ENCODE measurements around the gene HTR3B. TPM values are rescaled to one million over a fixed set of nuclear protein-coding genes. Genes with fewer than 3 reads are reported as not detected.

The HTR3B gene
- total RNA-seq, 2 donors from 2014 or later = not detected

- DNase-seq (ENCODE audit: low spot score) (no peak), ATAC-seq (ENCODE audit: insufficient number of reproducible peaks, low FRiP score, low read depth) (no peak)
- Histone ChIP-seq H3K9me3 (no peaks in the 10 kb centered on the region), H3K27ac (peak overlapping the region in 1 of 2 donors; percentile 6), H3K4me3 (peak overlapping the region; percentile 78), H3K27me3 (replicated peaks; ENCODE audit: insufficient read depth) (no peaks in the 10 kb centered on the region), H3K36me3 (no peaks in the 10 kb centered on the region), H3K4me1 (ENCODE audit: control insufficient read depth in 1 of 2, low read depth in 2 of 2) (peaks cover 5 to 39% of the 10 kb centered on the region in 2 donors)
- TF ChIP-seq CTCF (IDR thresholded peaks at IDR 0.05) = no peak
Observed at GRCh38 chr11:113873236-113873626, 31.4 kb upstream of the HTR3B start.

DNA sequence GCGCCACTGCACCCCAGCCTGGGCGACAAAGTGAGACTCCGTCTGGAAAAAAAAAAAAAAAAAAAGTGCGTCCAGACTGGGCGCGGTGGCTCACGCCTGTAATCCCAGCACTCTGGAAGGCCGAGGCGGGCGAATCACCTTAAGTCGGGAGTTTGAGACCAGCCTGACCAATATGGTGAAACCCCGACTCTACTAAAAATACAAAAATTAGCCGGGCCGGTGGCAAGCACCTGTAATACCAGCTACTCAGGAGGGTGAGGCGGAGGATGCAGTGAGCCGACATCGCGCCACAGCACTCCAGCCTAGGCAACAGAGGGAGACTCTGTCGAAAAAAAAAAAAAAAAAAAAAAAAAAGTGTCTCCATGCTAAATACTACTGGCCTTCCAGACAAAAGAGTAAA, 30.5 kb upstream of the HTR3B start:
- no peak for DNase-seq (ENCODE audit: low spot score)
- H3K4me1 ChIP-seq (ENCODE audit: control insufficient read depth in 1 of 2, low read depth in 2 of 2) = peaks cover 5 to 39% of the 10 kb centered on the region in 2 donors
- no peak for ATAC-seq (ENCODE audit: insufficient number of reproducible peaks, low FRiP score, low read depth)
- peak overlapping the region; percentile 78 for H3K4me3 ChIP-seq
- no peak for TF ChIP-seq CTCF (IDR thresholded peaks at IDR 0.05)
- no peaks in the 10 kb centered on the region for H3K9me3 ChIP-seq
- H3K27me3 ChIP-seq (replicated peaks; ENCODE audit: insufficient read depth) = no peaks in the 10 kb centered on the region
- no peaks in the 10 kb centered on the region for H3K36me3 ChIP-seq
- no peak overlapping the region for H3K27ac ChIP-seq

DNA sequence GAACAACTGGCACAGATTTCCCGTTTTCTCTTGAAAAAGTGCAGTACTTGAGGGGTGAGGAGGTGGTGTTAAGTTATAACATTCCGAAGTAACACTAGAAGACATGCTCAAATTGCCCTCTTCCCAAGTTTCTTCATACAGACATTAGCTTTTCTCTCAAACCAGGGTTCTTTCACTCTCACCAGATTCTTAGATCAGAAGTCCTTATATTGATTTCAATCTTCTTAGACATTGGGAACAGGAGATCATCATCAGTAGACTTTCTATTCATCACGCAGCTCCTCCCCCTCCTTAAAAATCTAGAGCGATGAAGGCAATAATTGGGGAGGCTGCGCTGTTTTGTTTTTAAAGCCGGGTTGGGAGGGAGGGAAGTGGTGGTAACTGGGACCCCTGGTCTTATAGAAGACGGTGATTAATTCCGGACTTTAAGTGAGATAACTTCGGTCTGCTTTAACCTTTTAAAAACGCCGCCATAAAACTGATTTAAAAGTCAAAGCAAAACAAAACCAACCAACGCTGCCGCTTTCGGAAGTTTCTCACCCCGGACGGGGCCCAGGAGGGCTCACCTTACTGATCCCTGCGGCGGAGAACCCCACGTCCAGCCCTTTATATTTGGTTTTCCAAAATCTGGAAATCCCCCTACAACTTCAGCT, 29.9 kb upstream of the HTR3B start:
- Histone ChIP-seq H3K36me3 (no peaks in the 10 kb centered on the region), H3K4me1 (ENCODE audit: control insufficient read depth in 1 of 2, low read depth in 2 of 2) (peaks cover 5 to 39% of the 10 kb centered on the region in 2 donors), H3K27me3 (replicated peaks; ENCODE audit: insufficient read depth) (no peaks in the 10 kb centered on the region), H3K4me3 (peak overlapping the region; percentile 78), H3K27ac (peak overlapping the region in 1 of 2 donors; percentile 46), H3K9me3 (no peaks in the 10 kb centered on the region)
- no peak for DNase-seq (ENCODE audit: low spot score)
- peak; percentile 1 for ATAC-seq (ENCODE audit: insufficient number of reproducible peaks, low FRiP score, low read depth)
- no peak for TF ChIP-seq CTCF (IDR thresholded peaks at IDR 0.05)

GRCh38 chr11:113875234-113876073, 29.1 kb upstream of the HTR3B start, which contains the start of gene USP28:
Gene USP28 (minus strand): TSS chr11:113875572. CDS start chr11:113875501, 71 bp downstream.
- peaks cover 5 to 39% of the 10 kb centered on the region in 2 donors for H3K4me1 ChIP-seq (ENCODE audit: control insufficient read depth in 1 of 2, low read depth in 2 of 2)
- H3K36me3 ChIP-seq = no peaks in the 10 kb centered on the region
- no peaks in the 10 kb centered on the region for H3K27me3 ChIP-seq (replicated peaks; ENCODE audit: insufficient read depth)
- DNase-seq (ENCODE audit: low spot score) = peak; percentile 85
- peak; percentile 84 for ATAC-seq (ENCODE audit: insufficient number of reproducible peaks, low FRiP score, low read depth)
- no peaks in the 10 kb centered on the region for H3K9me3 ChIP-seq
- peak within 1 kb of the TSS; percentile 90 to 91 for H3K27ac ChIP-seq
- H3K4me3 ChIP-seq = peak within 1 kb of the TSS; percentile 78
- no peak for TF ChIP-seq CTCF (IDR thresholded peaks at IDR 0.05)

DNA sequence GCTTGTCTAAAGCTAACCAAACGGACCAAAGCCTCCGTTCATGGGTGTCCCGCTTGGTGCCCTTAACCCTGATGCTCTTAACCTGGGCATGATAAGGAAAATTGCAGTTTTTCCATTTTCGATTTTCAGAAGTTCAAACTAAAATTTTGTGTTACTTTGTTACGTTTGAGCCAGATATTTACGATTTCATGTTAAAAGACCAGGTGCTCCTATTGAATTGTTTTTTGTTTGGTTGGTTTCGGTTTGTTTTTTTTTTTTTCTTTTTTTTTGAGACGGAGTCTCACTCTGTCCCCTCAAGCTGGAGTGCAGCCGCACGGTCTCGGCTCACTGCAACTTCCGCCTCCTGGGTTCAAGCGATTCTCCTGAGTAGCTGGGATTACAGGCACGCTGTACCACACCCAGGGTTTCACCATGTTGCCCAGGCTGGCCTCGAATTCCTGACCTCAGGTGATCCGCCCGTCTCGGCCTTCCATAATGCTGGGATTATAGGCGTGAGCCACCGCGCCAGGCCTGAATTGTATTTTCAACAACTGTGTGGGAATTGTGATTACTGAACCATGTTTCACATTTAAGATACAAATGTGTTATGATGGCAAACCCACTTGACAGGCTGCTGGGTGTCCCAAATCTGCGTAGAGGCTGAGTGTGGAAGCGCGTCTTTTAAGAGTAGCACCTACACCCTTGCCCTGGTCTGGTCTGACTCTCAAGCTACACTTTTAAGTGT, 28.4 kb upstream of the HTR3B start:
- ATAC-seq (ENCODE audit: insufficient number of reproducible peaks, low FRiP score, low read depth) = no peak
- Histone ChIP-seq H3K9me3 (no peaks in the 10 kb centered on the region), H3K4me1 (ENCODE audit: control insufficient read depth in 1 of 2, low read depth in 2 of 2) (peaks cover 5 to 32% of the 10 kb centered on the region in 2 donors), H3K36me3 (no peaks in the 10 kb centered on the region), H3K27ac (peak overlapping the region; percentile 90 to 91), H3K27me3 (replicated peaks; ENCODE audit: insufficient read depth) (no peaks in the 10 kb centered on the region), H3K4me3 (peak overlapping the region; percentile 78)
- TF ChIP-seq CTCF (IDR thresholded peaks at IDR 0.05) = no peak
- DNase-seq (ENCODE audit: low spot score) = no peak
